Breast epithelium (tissue), 3 donors: ENCODE results near the gene SLC1A7.

Source experiments
- POLR2A ChIP-seq: fragments of 450-650 bp; IDR thresholded peaks from one replicate; pipeline ENCODE4 v1.6.1; 2016; ENCODE audit warnings: antibody characterized with exemption, mild to moderate bottlenecking, moderate library complexity
- POLR2AphosphoS5 ChIP-seq, 3 donors: sonication (generic); formaldehyde crosslinking; IDR thresholded peaks; one replicate each; pipeline ENCODE4 v1.6.1; 2017; ENCODE audit warnings: antibody characterized with exemption in 3 of 3
- TF ChIP-seq, protein P1 (sequence below), 3 donors: fragments of 450-650 bp; IDR thresholded peaks; one replicate each; pipeline ENCODE4 v1.5.1; 2016 to 2017; ENCODE audit warnings: antibody characterized with exemption in 3 of 3, mild to moderate bottlenecking in 3 of 3, moderate library complexity in 3 of 3

DNA sequence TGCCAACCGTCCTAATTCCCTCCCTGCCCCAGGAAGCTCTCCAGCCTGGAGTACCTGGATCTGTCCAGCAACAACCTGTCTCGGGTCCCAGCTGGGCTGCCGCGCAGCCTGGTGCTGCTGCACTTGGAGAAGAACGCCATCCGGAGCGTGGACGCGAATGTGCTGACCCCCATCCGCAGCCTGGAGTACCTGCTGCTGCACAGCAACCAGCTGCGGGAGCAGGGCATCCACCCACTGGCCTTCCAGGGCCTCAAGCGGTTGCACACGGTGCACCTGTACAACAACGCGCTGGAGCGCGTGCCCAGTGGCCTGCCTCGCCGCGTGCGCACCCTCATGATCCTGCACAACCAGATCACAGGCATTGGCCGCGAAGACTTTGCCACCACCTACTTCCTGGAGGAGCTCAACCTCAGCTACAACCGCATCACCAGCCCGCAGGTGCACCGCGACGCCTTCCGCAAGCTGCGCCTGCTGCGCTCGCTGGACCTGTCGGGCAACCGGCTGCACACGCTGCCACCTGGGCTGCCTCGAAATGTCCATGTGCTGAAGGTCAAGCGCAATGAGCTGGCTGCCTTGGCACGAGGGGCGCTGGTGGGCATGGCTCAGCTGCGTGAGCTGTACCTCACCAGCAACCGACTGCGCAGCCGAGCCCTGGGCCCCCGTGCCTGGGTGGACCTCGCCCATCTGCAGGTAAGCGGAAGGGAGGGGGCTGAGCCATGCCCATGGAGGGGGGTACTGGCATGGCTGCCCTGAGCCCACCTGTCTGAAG lies 63.9 kb downstream of the SLC1A7 start:
- TF ChIP-seq, protein P1, sequence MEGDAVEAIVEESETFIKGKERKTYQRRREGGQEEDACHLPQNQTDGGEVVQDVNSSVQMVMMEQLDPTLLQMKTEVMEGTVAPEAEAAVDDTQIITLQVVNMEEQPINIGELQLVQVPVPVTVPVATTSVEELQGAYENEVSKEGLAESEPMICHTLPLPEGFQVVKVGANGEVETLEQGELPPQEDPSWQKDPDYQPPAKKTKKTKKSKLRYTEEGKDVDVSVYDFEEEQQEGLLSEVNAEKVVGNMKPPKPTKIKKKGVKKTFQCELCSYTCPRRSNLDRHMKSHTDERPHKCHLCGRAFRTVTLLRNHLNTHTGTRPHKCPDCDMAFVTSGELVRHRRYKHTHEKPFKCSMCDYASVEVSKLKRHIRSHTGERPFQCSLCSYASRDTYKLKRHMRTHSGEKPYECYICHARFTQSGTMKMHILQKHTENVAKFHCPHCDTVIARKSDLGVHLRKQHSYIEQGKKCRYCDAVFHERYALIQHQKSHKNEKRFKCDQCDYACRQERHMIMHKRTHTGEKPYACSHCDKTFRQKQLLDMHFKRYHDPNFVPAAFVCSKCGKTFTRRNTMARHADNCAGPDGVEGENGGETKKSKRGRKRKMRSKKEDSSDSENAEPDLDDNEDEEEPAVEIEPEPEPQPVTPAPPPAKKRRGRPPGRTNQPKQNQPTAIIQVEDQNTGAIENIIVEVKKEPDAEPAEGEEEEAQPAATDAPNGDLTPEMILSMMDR (IDR thresholded peaks at IDR 0.05), result no peak
- TF ChIP-seq POLR2A (no peak), POLR2AphosphoS5 (IDR thresholded peaks at IDR 0.05) (no peak)
